Epithelial cell of esophagus (primary cell): ENCODE measurements around the gene DNAJC13.

Experiments used
- DNase-seq: peaks from one replicate; pipeline ENCODE4 v3.0.0; 2010; ENCODE audit warnings: low read depth
- H3K4me3 ChIP-seq: 2 replicates; pipeline ENCODE4 v1.5.1; 2011; ENCODE audit warnings: mild to moderate bottlenecking, low read length, control low read depth
- TF ChIP-seq, protein P1 (sequence below): IDR thresholded peaks from 2 replicates; pipeline ENCODE4 v1.5.1; 2011; ENCODE audit warnings: low read depth, mild to moderate bottlenecking, low read length, control low read depth, inconsistent platforms; ENCODE audit not compliant: insufficient read depth; ENCODE audit errors: missing control alignments

Gene DNAJC13

DNA sequence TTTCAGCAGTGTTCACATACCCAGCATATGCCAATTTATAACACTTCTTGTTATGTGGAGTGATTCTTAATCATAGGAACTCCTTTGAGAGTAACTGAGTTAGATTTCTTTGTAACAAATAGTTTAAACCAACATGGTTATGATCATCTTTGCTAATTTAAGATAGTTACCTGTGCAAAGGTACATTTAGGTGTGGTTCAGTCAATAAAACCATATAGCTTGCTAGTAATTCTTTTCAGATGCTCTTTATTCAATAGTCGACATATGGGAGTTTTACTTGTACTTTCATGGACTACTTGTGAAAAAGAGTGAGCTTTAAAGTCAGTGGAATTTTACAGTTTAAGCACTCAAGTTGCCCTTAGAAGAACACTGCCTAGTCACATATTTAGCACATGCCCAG is 5.2 kb downstream of the DNAJC13 start:
- TF ChIP-seq, protein P1, sequence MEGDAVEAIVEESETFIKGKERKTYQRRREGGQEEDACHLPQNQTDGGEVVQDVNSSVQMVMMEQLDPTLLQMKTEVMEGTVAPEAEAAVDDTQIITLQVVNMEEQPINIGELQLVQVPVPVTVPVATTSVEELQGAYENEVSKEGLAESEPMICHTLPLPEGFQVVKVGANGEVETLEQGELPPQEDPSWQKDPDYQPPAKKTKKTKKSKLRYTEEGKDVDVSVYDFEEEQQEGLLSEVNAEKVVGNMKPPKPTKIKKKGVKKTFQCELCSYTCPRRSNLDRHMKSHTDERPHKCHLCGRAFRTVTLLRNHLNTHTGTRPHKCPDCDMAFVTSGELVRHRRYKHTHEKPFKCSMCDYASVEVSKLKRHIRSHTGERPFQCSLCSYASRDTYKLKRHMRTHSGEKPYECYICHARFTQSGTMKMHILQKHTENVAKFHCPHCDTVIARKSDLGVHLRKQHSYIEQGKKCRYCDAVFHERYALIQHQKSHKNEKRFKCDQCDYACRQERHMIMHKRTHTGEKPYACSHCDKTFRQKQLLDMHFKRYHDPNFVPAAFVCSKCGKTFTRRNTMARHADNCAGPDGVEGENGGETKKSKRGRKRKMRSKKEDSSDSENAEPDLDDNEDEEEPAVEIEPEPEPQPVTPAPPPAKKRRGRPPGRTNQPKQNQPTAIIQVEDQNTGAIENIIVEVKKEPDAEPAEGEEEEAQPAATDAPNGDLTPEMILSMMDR = no peak
- no peak overlapping the region for H3K4me3 ChIP-seq
- DNase-seq = no peak

DNA sequence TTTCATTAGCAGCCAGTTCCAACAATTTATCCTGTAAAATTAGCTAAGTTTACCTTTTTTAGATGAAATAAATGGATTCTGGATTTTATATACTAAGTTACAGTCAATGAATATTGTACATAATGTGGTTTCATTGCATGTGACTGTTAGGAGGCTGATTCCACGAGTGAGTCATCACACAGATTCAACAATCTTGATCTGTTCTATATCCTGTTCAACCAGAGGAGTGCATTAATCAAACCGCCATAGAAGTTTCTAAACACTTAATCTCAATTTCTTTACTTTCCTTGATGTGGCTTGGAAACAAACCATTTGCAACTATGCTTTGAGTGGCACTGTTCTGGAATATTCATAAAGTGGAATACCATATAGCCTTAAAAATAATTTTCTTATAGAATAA is 15.3 kb downstream of the DNAJC13 start:
- DNase-seq = peak; percentile 86

DNA sequence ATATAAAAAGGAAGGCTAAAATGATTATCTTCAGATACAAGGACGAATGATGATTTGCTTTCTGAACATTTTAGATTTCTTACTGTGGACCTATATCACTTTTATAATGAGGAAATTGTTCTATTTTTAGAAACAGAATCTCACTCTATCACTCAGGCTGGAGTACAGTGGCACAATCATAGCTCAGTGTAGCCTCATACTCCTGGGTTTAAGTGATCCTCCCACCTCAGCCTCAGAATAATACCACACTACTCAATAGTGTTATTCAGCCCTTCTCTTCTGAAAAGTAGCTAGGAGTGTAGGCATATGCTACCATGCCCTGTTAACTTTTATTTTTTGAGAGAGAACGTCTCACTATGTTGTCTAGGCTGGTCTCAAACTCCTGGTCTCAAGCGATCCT is 15.8 kb downstream of the DNAJC13 start:
- no peak overlapping the region for H3K4me3 ChIP-seq
- no peak for DNase-seq
- TF ChIP-seq, protein P1 = no peak

More for the DNA sequence above, 15.3 kb downstream of the DNAJC13 start:
- TF ChIP-seq, protein P1 = no peak
- H3K4me3 ChIP-seq = no peak overlapping the region

DNA sequence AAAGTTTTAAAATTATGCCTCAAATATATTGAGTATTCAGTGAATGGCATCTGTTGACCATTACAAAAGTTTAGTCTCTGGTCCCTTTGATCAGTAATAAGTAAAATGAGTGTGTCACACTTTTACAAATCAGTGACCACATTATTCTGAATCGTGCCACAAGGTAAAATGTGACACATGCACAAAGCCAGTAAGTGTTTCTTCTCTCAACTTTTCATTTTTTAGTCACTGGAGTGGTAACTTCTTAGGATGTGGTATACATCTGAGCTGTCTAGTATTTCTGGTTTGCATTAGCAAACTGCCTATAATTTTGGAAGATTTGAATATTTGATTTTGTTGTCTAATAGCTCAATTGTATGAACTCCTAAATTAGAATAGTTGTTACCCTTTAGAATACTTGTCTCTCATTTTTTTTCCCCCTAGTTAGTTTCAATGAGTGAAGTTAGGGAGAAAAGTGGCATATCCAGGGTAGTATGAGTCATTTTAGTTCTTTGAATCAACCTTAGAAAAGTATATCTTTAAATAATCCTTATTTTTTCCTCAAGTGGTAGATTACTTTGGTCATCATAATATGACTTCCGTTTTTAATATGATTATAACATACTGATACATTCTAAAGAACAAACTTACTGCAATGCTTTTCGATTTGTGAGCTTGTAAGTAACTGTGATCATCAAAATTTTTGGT is 18.1 kb downstream of the DNAJC13 start:
- TF ChIP-seq, protein P1 = no peak
- no peak overlapping the region for H3K4me3 ChIP-seq
- no peak for DNase-seq

DNA sequence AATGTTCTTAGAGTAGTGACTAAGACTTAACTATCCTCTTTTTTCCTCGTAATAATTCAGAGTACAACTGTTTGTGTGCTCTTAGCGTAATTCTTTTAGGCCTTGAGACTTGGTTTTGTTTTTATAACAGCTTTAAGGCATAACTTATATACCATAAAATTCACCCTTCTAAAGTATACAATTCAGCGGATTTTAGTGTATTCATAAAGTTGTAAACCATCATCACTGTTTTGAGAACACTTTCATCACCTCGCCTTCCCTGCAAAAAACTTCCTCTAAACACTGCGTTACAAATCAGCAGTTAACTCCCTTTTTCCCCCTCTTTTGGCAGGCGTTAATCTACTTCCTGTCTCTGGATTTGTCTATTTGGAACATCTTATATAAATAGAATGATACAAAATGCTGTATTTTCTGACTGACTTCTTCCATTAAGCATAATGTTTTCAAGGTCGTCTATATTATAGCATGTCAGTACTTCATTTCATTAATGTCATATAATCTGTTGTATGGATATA is 18.7 kb downstream of the DNAJC13 start:
- TF ChIP-seq, protein P1 = no peak
- H3K4me3 ChIP-seq = no peak overlapping the region
- DNase-seq = no peak

DNA sequence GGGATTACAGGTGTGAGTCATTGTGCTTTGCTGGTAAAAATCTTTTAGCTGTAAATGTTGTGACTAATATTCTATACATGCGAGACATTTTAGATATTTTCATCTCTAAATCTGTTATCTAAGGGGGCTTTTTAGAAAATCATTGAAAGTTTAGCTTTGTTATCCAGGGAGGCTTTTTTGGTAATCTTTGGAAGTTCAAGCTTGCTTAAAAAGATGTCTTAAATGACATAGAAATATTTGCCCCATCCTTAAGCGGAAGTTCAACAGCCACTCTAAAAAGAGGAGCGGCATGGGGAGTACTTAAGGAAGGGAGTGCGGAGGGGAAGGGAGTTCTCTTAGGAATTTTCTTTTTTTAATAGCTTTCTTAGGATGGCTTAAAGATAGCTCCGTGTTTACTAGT is 26.1 kb downstream of the DNAJC13 start:
- TF ChIP-seq, protein P1 = no peak
- DNase-seq = no peak

DNA sequence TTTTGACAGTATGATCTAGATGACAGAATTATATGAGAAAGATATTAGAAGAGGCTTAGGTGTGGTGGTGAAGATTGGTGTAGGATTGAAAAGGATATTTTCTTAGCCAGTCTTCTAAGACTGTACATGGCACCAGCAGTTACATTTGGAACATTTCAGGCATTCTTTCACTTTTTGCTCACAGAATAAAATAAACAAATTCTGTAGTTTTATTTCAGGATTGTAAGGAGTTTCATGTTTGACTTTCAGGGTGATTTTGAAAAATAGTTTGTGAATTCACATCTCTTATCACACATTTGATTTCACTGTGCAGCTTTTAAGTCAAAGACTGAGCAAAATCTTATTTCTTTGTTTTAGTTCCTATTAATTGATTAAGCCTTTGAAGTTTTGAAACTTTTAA is 27.1 kb downstream of the DNAJC13 start:
- H3K4me3 ChIP-seq = no peak overlapping the region
- no peak for DNase-seq
- TF ChIP-seq, protein P1 = no peak

More for the DNA sequence above, 26.1 kb downstream of the DNAJC13 start:
- no peak overlapping the region for H3K4me3 ChIP-seq
